ENCODE results near the gene ATP5PF.

ATP5PF gene

GRCh38 chr21:25767921-25768320 is 33.2 kb upstream of the ATP5PF start:
- no CpG with 5 or more reads among the region's 3 CpGs for WGBS, 2 donors (ENCODE audit: extremely low coverage in 2 of 2, insufficient read length in 2 of 2, insufficient replicate concordance in 1 of 2)
- H3K27ac ChIP-seq (replicated peaks; ENCODE audit: low read length) = no peak overlapping the region
- no peak overlapping the region for H3K18ac ChIP-seq (ENCODE audit: low read length)
- H2AFZ ChIP-seq (ENCODE audit: low read length) = no peak overlapping the region
- no peak for DNase-seq (ENCODE audit: low spot score)
- H2BK12ac ChIP-seq (ENCODE audit: low read length) = no peak overlapping the region
- no peak overlapping the region for H2AK5ac ChIP-seq (ENCODE audit: low read depth, low read length)
- H3K4me3 ChIP-seq (ENCODE audit: low read length in 2 of 2) = no peak overlapping the region
- no peak overlapping the region for H4K8ac ChIP-seq (ENCODE audit: low read depth, low read length)
- no peaks in the 10 kb centered on the region for H3K27me3 ChIP-seq (ENCODE audit: control insufficient read depth in 3 of 3, insufficient read depth in 3 of 3, low read depth in 1 of 3, low read length in 3 of 3)
- no peak overlapping the region for H3K4ac ChIP-seq (ENCODE audit: low read length)
- H2BK15ac ChIP-seq (ENCODE audit: low read length) = no peak overlapping the region
- H2BK5ac ChIP-seq (ENCODE audit: low read length) = no peak overlapping the region
- H3K36me3 ChIP-seq (replicated peaks in 1 of 2; ENCODE audit: control insufficient read depth in 2 of 2, insufficient read depth in 2 of 2, low read length in 2 of 2) = peaks cover 2 to 54% of the 10 kb centered on the region in 2 donors
- no peaks in the 10 kb centered on the region for H3K4me1 ChIP-seq (ENCODE audit: control insufficient read depth in 2 of 2, insufficient read depth in 1 of 2, low read depth in 1 of 2, low read length in 2 of 2)
- no peak overlapping the region for H3K23ac ChIP-seq (ENCODE audit: low read depth, low read length, poor library complexity)
- H2BK120ac ChIP-seq (ENCODE audit: low read depth, low read length) = no peak overlapping the region
- H3K4me2 ChIP-seq (ENCODE audit: insufficient read depth, low read length, poor library complexity, severe bottlenecking) = no peak overlapping the region
- H4K91ac ChIP-seq (ENCODE audit: low read depth, low read length, poor library complexity) = no peak overlapping the region
- no peaks in the 10 kb centered on the region for H3K79me1 ChIP-seq (ENCODE audit: low read depth, low read length)
- no peaks in the 10 kb centered on the region for H3K9me3 ChIP-seq (replicated peaks in 1 of 2; ENCODE audit: control insufficient read depth in 2 of 2, insufficient read depth in 1 of 2, low read depth in 1 of 2, low read length in 2 of 2)
- no peak overlapping the region for H3K9ac ChIP-seq (ENCODE audit: low read depth, low read length, poor library complexity)
- no peak overlapping the region for H3K14ac ChIP-seq (ENCODE audit: low read length)

GRCh38 chr21:25764065-25764464 is 29.4 kb upstream of the ATP5PF start:
- no peak overlapping the region for H2BK12ac ChIP-seq (ENCODE audit: low read length)
- H2AFZ ChIP-seq (ENCODE audit: low read length) = no peak overlapping the region
- no peak overlapping the region for H4K8ac ChIP-seq (ENCODE audit: low read depth, low read length)
- H3K79me1 ChIP-seq (ENCODE audit: low read depth, low read length) = no peaks in the 10 kb centered on the region
- WGBS, 2 donors (ENCODE audit: extremely low coverage in 2 of 2, insufficient read length in 2 of 2, insufficient replicate concordance in 1 of 2) = no CpG with 5 or more reads among the region's 3 CpGs
- H2AK5ac ChIP-seq (ENCODE audit: low read depth, low read length) = no peak overlapping the region
- no peaks in the 10 kb centered on the region for H3K4me1 ChIP-seq (ENCODE audit: control insufficient read depth in 2 of 2, insufficient read depth in 1 of 2, low read depth in 1 of 2, low read length in 2 of 2)
- H3K14ac ChIP-seq (ENCODE audit: low read length) = no peak overlapping the region
- H3K4me3 ChIP-seq (ENCODE audit: low read length in 2 of 2) = no peak overlapping the region
- H2BK5ac ChIP-seq (ENCODE audit: low read length) = no peak overlapping the region
- H3K27ac ChIP-seq (replicated peaks; ENCODE audit: low read length) = no peak overlapping the region
- no peak overlapping the region for H3K4me2 ChIP-seq (ENCODE audit: insufficient read depth, low read length, poor library complexity, severe bottlenecking)
- no peak overlapping the region for H4K91ac ChIP-seq (ENCODE audit: low read depth, low read length, poor library complexity)
- H3K27me3 ChIP-seq (ENCODE audit: control insufficient read depth in 3 of 3, insufficient read depth in 3 of 3, low read depth in 1 of 3, low read length in 3 of 3) = no peaks in the 10 kb centered on the region
- no peak overlapping the region for H2BK120ac ChIP-seq (ENCODE audit: low read depth, low read length)
- no peak for DNase-seq (ENCODE audit: low spot score)
- no peak overlapping the region for H2BK15ac ChIP-seq (ENCODE audit: low read length)
- H3K4ac ChIP-seq (ENCODE audit: low read length) = no peak overlapping the region
- H3K9ac ChIP-seq (ENCODE audit: low read depth, low read length, poor library complexity) = no peak overlapping the region
- peaks cover 8 to 86% of the 10 kb centered on the region in 2 donors for H3K36me3 ChIP-seq (replicated peaks in 1 of 2; ENCODE audit: control insufficient read depth in 2 of 2, insufficient read depth in 2 of 2, low read length in 2 of 2)
- H3K18ac ChIP-seq (ENCODE audit: low read length) = no peak overlapping the region
- no peak overlapping the region for H3K23ac ChIP-seq (ENCODE audit: low read depth, low read length, poor library complexity)
- H3K9me3 ChIP-seq (replicated peaks in 1 of 2; ENCODE audit: control insufficient read depth in 2 of 2, insufficient read depth in 1 of 2, low read depth in 1 of 2, low read length in 2 of 2) = no peaks in the 10 kb centered on the region

GRCh38 chr21:25760677-25761076 is 26.0 kb upstream of the ATP5PF start:
- no peak overlapping the region for H4K8ac ChIP-seq (ENCODE audit: low read depth, low read length)
- no peak overlapping the region for H3K4me3 ChIP-seq (ENCODE audit: low read length in 2 of 2)
- H3K14ac ChIP-seq (ENCODE audit: low read length) = no peak overlapping the region
- H3K36me3 ChIP-seq (replicated peaks in 1 of 2; ENCODE audit: control insufficient read depth in 2 of 2, insufficient read depth in 2 of 2, low read length in 2 of 2) = peaks cover 12 to 96% of the 10 kb centered on the region in 2 donors
- H2BK12ac ChIP-seq (ENCODE audit: low read length) = no peak overlapping the region
- H4K91ac ChIP-seq (ENCODE audit: low read depth, low read length, poor library complexity) = no peak overlapping the region
- no peak overlapping the region for H3K27ac ChIP-seq (replicated peaks; ENCODE audit: low read length)
- H3K79me1 ChIP-seq (ENCODE audit: low read depth, low read length) = no peaks in the 10 kb centered on the region
- no peak overlapping the region for H3K9ac ChIP-seq (ENCODE audit: low read depth, low read length, poor library complexity)
- WGBS, 2 donors (ENCODE audit: extremely low coverage in 2 of 2, insufficient read length in 2 of 2, insufficient replicate concordance in 1 of 2) = no CpG with 5 or more reads among the region's 1 CpG
- no peak overlapping the region for H2BK5ac ChIP-seq (ENCODE audit: low read length)
- no peak for DNase-seq (ENCODE audit: low spot score)
- no peak overlapping the region for H2AK5ac ChIP-seq (ENCODE audit: low read depth, low read length)
- no peak overlapping the region for H3K23ac ChIP-seq (ENCODE audit: low read depth, low read length, poor library complexity)
- H3K18ac ChIP-seq (ENCODE audit: low read length) = no peak overlapping the region
- H3K4me2 ChIP-seq (ENCODE audit: insufficient read depth, low read length, poor library complexity, severe bottlenecking) = no peak overlapping the region
- H3K4ac ChIP-seq (ENCODE audit: low read length) = no peak overlapping the region
- H2AFZ ChIP-seq (ENCODE audit: low read length) = no peak overlapping the region
- H3K4me1 ChIP-seq (ENCODE audit: control insufficient read depth in 2 of 2, insufficient read depth in 1 of 2, low read depth in 1 of 2, low read length in 2 of 2) = no peaks in the 10 kb centered on the region
- no peaks in the 10 kb centered on the region for H3K27me3 ChIP-seq (ENCODE audit: control insufficient read depth in 3 of 3, insufficient read depth in 3 of 3, low read depth in 1 of 3, low read length in 3 of 3)
- H2BK120ac ChIP-seq (ENCODE audit: low read depth, low read length) = no peak overlapping the region
- no peak overlapping the region for H2BK15ac ChIP-seq (ENCODE audit: low read length)
- no peaks in the 10 kb centered on the region for H3K9me3 ChIP-seq (replicated peaks in 1 of 2; ENCODE audit: control insufficient read depth in 2 of 2, insufficient read depth in 1 of 2, low read depth in 1 of 2, low read length in 2 of 2)

- H3K4me3 ChIP-seq (ENCODE audit: low read length in 2 of 2) = no peak overlapping the region
- no peak overlapping the region for H2BK5ac ChIP-seq (ENCODE audit: low read length)
- no peaks in the 10 kb centered on the region for H3K9me3 ChIP-seq (replicated peaks in 1 of 2; ENCODE audit: control insufficient read depth in 2 of 2, insufficient read depth in 1 of 2, low read depth in 1 of 2, low read length in 2 of 2)
- H4K91ac ChIP-seq (ENCODE audit: low read depth, low read length, poor library complexity) = no peak overlapping the region
- H2BK15ac ChIP-seq (ENCODE audit: low read length) = no peak overlapping the region
- no peak overlapping the region for H3K9ac ChIP-seq (ENCODE audit: low read depth, low read length, poor library complexity)
- no peak overlapping the region for H2AK5ac ChIP-seq (ENCODE audit: low read depth, low read length)
- peaks cover 12 to 96% of the 10 kb centered on the region in 2 donors for H3K36me3 ChIP-seq (replicated peaks in 1 of 2; ENCODE audit: control insufficient read depth in 2 of 2, insufficient read depth in 2 of 2, low read length in 2 of 2)
- H3K4me1 ChIP-seq (ENCODE audit: control insufficient read depth in 2 of 2, insufficient read depth in 1 of 2, low read depth in 1 of 2, low read length in 2 of 2) = no peaks in the 10 kb centered on the region
- no peak overlapping the region for H4K8ac ChIP-seq (ENCODE audit: low read depth, low read length)
- H2BK12ac ChIP-seq (ENCODE audit: low read length) = no peak overlapping the region
- no peak overlapping the region for H3K23ac ChIP-seq (ENCODE audit: low read depth, low read length, poor library complexity)
- DNase-seq (ENCODE audit: low spot score) = no peak
- H3K79me1 ChIP-seq (ENCODE audit: low read depth, low read length) = no peaks in the 10 kb centered on the region
- no peak overlapping the region for H3K4me2 ChIP-seq (ENCODE audit: insufficient read depth, low read length, poor library complexity, severe bottlenecking)
- no peak overlapping the region for H3K27ac ChIP-seq (replicated peaks; ENCODE audit: low read length)
- H3K18ac ChIP-seq (ENCODE audit: low read length) = no peak overlapping the region
- no peaks in the 10 kb centered on the region for H3K27me3 ChIP-seq (ENCODE audit: control insufficient read depth in 3 of 3, insufficient read depth in 3 of 3, low read depth in 1 of 3, low read length in 3 of 3)
- H3K14ac ChIP-seq (ENCODE audit: low read length) = no peak overlapping the region
- no CpG with 5 or more reads among the region's 3 CpGs for WGBS, 2 donors (ENCODE audit: extremely low coverage in 2 of 2, insufficient read length in 2 of 2, insufficient replicate concordance in 1 of 2)
- H3K4ac ChIP-seq (ENCODE audit: low read length) = no peak overlapping the region
- H2BK120ac ChIP-seq (ENCODE audit: low read depth, low read length) = no peak overlapping the region
- no peak overlapping the region for H2AFZ ChIP-seq (ENCODE audit: low read length)
These were observed 25.4 kb upstream of the ATP5PF start for GRCh38 chr21:25760061-25760460.

Data from neuronal stem cell (in vitro differentiated cells).